AG20443 (cell line): ENCODE measurements around the gene VDR.

ENCODE experiments used
- DNase-seq: peaks from one replicate; pipeline ENCODE4 v3.0.0; 2012; ENCODE audit warnings: low spot score, mixed read lengths

VDR gene

GRCh38 chr12:47795121-47795813 is 109.5 kb downstream of the VDR start:
- DNase-seq = no peak

- DNase-seq = no peak
These were observed 110.1 kb downstream of the VDR start for GRCh38 chr12:47794679-47795078.

GRCh38 chr12:47793015-47793681 is 111.6 kb downstream of the VDR start:
- DNase-seq = no peak

- no peak for DNase-seq
These were observed 112.9 kb downstream of the VDR start for GRCh38 chr12:47791874-47792273.
